Uterus (tissue), 4 donors: Measurements from ENCODE around the gene MXRA7. TPM values are rescaled to one million over a fixed set of nuclear protein-coding genes. Genes with fewer than 3 reads are reported as not detected.

Experiments used
- DNase-seq, 2 donors: peaks; one replicate each; pipeline ENCODE4 v3.0.0-alpha.2; 2019 to 2020
- H3K27ac ChIP-seq, 2 donors: fragments of 200-600 bp; sonication (generic); 1 replicate in 1 of 2; 2 replicates in 1 of 2; pipeline ENCODE4 v1.5.1; 2016 to 2018
- H3K27me3 ChIP-seq, 2 donors: fragments of 200-600 bp; sonication (generic); one replicate each; pipeline ENCODE4 v1.5.1; 2018 to 2019; ENCODE audit warnings: control low read depth in 1 of 2
- H3K36me3 ChIP-seq, 2 donors: fragments of 200-600 bp; sonication (generic); one replicate each; pipeline ENCODE4 v1.5.1; 2019; ENCODE audit warnings: control low read depth in 1 of 2
- H3K4me1 ChIP-seq, 2 donors: fragments of 200-600 bp; sonication (generic); one replicate each; pipeline ENCODE4 v1.5.1; 2018 to 2019; ENCODE audit warnings: control low read depth in 1 of 2
- H3K4me3 ChIP-seq, 2 donors: fragments of 200-600 bp; sonication (generic); 1 replicate in 1 of 2; 2 replicates in 1 of 2; pipeline ENCODE4 v1.5.1; 2018 to 2019; ENCODE audit warnings: mild to moderate bottlenecking in 1 of 2
- H3K9me3 ChIP-seq, 2 donors: fragments of 200-600 bp; sonication (generic); one replicate each; pipeline ENCODE4 v1.5.1; 2019; ENCODE audit warnings: control low read depth in 1 of 2
- CTCF ChIP-seq, 4 experiments: fragments of 200-600 bp in 2 of 4; fragments of 450-650 bp in 2 of 4; sonication (generic) in 2 of 4; IDR thresholded peaks; one replicate each; pipeline ENCODE4 v1.5.1; 2016 to 2019; ENCODE audit warnings: antibody characterized with exemption in 4 of 4, mild to moderate bottlenecking in 2 of 4, moderate library complexity in 1 of 4
- POLR2A ChIP-seq, 2 donors: fragments of 450-650 bp; IDR thresholded peaks; one replicate each; pipeline ENCODE4 v1.6.1; 2016; ENCODE audit warnings: antibody characterized with exemption in 2 of 2, mild to moderate bottlenecking in 1 of 2, moderate library complexity in 1 of 2
- intact Hi-C: fragments of 100-400 bp; cut with DNase I; formaldehyde crosslinking; loops from one replicate; pipeline ENCODE4 v1.15.1; 2023; ENCODE audit warnings: low total_unique reads
- total RNA-seq, 4 donors: library from RNA; depleted of rRNA in 3 of 4; stranded (reverse); fragments of >200 nt in 3 of 4; gene quantifications; one replicate each; pipeline versions ENCODE4 v1.1.0 to v1.2.4, GENCODE V29; 2014 to 2023
- donor health status: DM: yes; HTN: yes; CAD: no.

Gene MXRA7
- total RNA-seq, 4 donors from 2014 or later = 174 to 250 (median 197) TPM

DNA sequence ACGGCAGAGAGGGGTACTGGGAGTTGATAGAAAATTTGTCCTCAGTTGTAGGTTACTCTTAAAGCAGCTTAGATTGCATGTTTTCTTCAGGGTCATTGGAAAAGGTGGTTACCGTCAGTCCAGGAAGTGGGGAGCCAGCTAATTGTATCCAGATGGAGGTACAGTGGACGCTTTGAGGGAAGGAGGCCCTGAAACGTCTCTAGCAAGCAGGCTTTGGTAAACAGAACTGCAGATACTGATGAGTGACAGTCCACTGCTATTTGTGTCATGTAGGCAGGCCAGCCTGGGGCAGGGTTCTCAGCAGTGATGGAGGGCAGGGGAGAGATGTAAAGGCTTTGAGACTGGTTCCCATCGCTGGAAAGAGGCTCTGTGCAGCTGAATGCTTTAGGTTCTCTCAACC, 37.0 kb downstream of the MXRA7 start:
- Histone ChIP-seq H3K9me3 (no peaks in the 10 kb centered on the region), H3K36me3 (no peaks in the 10 kb centered on the region), H3K27ac (no peak overlapping the region), H3K4me1 (no peaks in the 10 kb centered on the region), H3K4me3 (no peak overlapping the region), H3K27me3 (no peaks in the 10 kb centered on the region)
- intact Hi-C loops = no loop called here
- TF ChIP-seq CTCF (IDR thresholded peaks at IDR 0.05) = no peak
- TF ChIP-seq POLR2A (IDR thresholded peaks at IDR 0.05) = no peak
- DNase-seq = no peak

DNA sequence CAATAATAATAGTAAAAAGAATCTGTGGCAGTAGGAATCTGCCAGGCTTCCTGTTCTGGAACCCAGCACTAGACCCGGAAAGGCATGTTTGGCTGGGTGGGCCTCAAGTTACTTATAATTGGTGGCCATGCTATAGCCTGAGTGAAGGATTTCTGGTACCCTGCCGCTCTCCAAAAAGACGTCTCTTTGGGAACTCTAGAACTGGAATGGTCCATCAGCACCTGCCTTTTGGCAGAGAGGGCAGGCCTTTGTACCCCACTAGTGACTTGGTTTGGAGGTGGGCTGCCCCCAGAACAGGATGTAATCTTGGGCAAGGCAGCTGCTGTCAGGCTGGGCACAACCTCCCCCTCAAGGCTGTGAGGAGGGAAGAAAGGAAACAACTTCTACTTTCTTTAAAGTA, 37.9 kb downstream of the MXRA7 start:
- Histone ChIP-seq H3K4me3 (no peak overlapping the region), H3K4me1 (no peaks in the 10 kb centered on the region), H3K27me3 (no peaks in the 10 kb centered on the region), H3K9me3 (no peaks in the 10 kb centered on the region), H3K27ac (no peak overlapping the region), H3K36me3 (no peaks in the 10 kb centered on the region)
- intact Hi-C loops = no loop called here
- TF ChIP-seq POLR2A (IDR thresholded peaks at IDR 0.05) = no peak
- TF ChIP-seq CTCF (IDR thresholded peaks at IDR 0.05) = no peak
- DNase-seq = no peak

DNA sequence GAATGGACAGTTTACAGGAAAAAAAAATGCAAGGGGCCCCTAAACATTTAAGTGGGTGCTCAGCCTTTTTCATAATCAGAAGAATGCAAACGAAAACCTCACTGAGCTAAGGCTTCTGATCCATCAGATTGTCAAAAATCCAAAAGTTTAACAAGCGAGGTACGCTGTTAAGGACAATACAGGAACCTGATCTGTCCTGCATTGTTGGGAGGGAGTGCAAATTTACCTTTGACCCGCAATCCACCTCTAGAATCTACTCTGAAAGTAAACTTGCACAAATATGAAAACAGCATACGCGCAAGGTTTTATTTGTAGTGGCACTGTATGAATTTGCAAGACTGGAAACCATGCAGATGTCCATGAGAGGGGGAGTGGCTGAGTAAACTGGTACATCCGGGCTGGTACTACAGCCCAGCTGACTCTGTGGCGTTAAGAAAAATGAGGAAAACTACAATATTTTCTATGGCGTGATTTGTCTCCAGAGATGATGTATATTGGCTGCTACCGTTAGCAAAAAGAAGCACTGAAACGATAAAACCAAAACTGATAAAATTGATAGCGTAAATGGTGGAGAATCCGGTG, 38.4 kb downstream of the MXRA7 start:
- Histone ChIP-seq H3K4me3 (peak overlapping the region; percentile 51 to 61), H3K27me3 (no peaks in the 10 kb centered on the region), H3K4me1 (no peaks in the 10 kb centered on the region), H3K36me3 (no peaks in the 10 kb centered on the region), H3K9me3 (no peaks in the 10 kb centered on the region), H3K27ac (peak overlapping the region; percentile 79 to 83)
- TF ChIP-seq CTCF (IDR thresholded peaks at IDR 0.05) = no peak
- no peak for TF ChIP-seq POLR2A (IDR thresholded peaks at IDR 0.05)
- intact Hi-C loops = no loop called here
- no peak for DNase-seq

DNA sequence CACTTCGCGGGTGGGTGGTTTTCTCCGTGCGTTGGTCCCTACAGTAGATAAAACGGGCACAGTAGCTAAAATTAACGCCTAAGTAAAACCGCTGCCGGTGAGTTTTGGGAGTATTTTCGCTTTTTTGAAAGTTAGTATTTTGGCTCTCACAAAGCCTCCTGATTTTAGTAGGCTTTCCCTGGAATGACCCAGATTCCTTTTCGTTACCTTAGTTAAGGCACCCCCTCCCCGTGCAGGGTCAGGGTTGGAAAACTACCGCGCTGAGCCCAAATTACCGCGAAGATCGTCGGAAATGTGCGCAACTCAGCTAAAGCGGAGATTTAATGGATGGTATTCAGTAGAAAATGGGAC, 38.9 kb downstream of the MXRA7 start:
- DNase-seq = no peak
- peak overlapping the region; percentile 51 to 61 for H3K4me3 ChIP-seq
- no peaks in the 10 kb centered on the region for H3K27me3 ChIP-seq
- H3K27ac ChIP-seq = peak overlapping the region; percentile 79 to 83
- TF ChIP-seq CTCF (IDR thresholded peaks at IDR 0.05) (peak in 1 of 4 experiments; percentile 17), POLR2A (IDR thresholded peaks at IDR 0.05) (peak; percentile 10 to 64)
- no peaks in the 10 kb centered on the region for H3K36me3 ChIP-seq
- no peaks in the 10 kb centered on the region for H3K4me1 ChIP-seq
- no peaks in the 10 kb centered on the region for H3K9me3 ChIP-seq
- intact Hi-C loops = no loop called here

DNA sequence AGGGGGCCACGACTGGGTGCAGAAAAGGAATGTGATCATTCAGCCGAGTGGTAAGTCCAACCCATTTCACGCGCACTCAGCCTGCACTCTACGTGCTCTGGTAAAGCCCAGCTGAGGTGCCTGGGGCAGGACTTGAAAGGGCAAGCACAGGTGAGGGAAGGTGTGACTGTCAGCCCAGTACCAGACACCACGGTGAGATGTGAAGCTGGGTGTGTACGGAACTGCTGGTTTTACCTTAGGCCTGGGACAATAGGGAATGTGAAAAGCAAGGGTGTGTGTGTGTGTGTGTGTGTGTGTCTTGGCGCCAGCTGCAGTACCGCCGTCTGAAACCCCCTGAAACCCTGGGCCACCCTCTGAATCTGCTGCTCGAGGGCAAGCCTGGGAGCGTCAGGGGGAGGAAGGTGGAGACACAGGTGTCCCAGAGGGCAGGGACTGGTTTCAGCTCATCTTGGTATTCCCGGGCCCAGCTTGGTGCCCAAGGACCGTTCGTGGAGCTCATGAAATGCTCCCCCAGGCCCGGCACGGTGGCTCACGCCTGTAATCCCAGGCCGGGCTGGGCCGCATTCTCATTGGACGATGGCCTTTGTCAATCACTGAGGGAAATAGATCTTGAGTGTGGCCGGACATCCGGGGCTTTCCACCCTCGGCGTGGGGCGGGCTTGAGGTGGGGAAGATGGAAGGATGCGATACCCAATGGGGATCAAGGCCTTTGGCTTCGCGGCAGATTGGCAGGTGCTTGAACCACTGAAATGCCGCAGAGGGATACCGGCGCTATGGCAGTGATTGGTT, 39.4 kb downstream of the MXRA7 start:
- peak; percentile 100 for DNase-seq
- TF ChIP-seq POLR2A (IDR thresholded peaks at IDR 0.05) (peak in 1 of 2 donors; percentile 39), CTCF (IDR thresholded peaks at IDR 0.05) (peak in 1 of 4 experiments; percentile 23)
- H3K27me3 ChIP-seq = no peaks in the 10 kb centered on the region
- H3K27ac ChIP-seq = peak overlapping the region; percentile 79 to 83
- no peaks in the 10 kb centered on the region for H3K9me3 ChIP-seq
- no peaks in the 10 kb centered on the region for H3K4me1 ChIP-seq
- intact Hi-C loops = no loop called here
- peak overlapping the region; percentile 51 to 61 for H3K4me3 ChIP-seq
- H3K36me3 ChIP-seq = no peaks in the 10 kb centered on the region
